CD8-positive, alpha-beta memory T cell (primary cell): ENCODE results near the gene GPHN. TPM values are rescaled to one million over a fixed set of nuclear protein-coding genes. Genes with fewer than 3 reads are reported as not detected.
A peak's percentile ranks its signal among the peaks of the same experiment; 100 is the strongest.

ENCODE experiments used
- CTCF ChIA-PET: fragments of 350-600 bp; sonication (Branson Sonifier 250); formaldehyde crosslinking; loops from one replicate; lab custom pipeline; 2021; ENCODE audit warnings: antibody characterized with exemption; lab: Charles Lee
- POLR2A ChIA-PET: fragments of 350-600 bp; sonication (Branson Sonifier 250); formaldehyde crosslinking; loops from one replicate; lab custom pipeline; 2021; ENCODE audit warnings: antibody characterized with exemption; lab: Charles Lee
- DNase-seq, 5 donors: peaks; one replicate each; pipeline versions ENCODE4 v3.0.0 to v3.0.0-alpha.2; 2020 to 2022; ENCODE audit warnings: mixed read lengths in 1 of 5
- H3K27ac ChIP-seq: one replicate; pipeline ENCODE4 v1.7.0; 2013; ENCODE audit warnings: low read depth, mild to moderate bottlenecking, low read length, moderate library complexity
- H3K27me3 ChIP-seq: 2 replicates; pipeline ENCODE4 v1.7.0; 2013; ENCODE audit warnings: low read length, mild to moderate bottlenecking; ENCODE audit not compliant: insufficient read depth, poor library complexity, severe bottlenecking
- H3K36me3 ChIP-seq: 2 replicates; pipeline ENCODE4 v1.7.0; 2013; ENCODE audit warnings: mild to moderate bottlenecking, low read length, moderate library complexity; ENCODE audit not compliant: insufficient read depth
- H3K4me1 ChIP-seq: 2 replicates; pipeline ENCODE4 v1.7.0; 2013; ENCODE audit warnings: mild to moderate bottlenecking, low read length, moderate library complexity; ENCODE audit not compliant: insufficient read depth
- H3K4me3 ChIP-seq: 2 replicates; pipeline ENCODE4 v1.7.0; 2013; ENCODE audit warnings: mild to moderate bottlenecking, low read length
- H3K9me3 ChIP-seq: 2 replicates; pipeline ENCODE4 v1.7.0; 2013; ENCODE audit warnings: mild to moderate bottlenecking, low read length
- H3K27ac Mint-ChIP-seq, 8 donors: one replicate each; pipeline ENCODE4 v1.8.0; 2020 to 2021; ENCODE audit warnings: mixed read lengths in 8 of 8, mild to moderate bottlenecking in 6 of 8, inconsistent platforms in 3 of 8, moderate library complexity in 3 of 8
- H3K27me3 Mint-ChIP-seq, 2 donors: one replicate each; pipeline ENCODE4 v1.8.0; 2020 to 2021; ENCODE audit warnings: mixed read lengths in 2 of 2, mild to moderate bottlenecking in 1 of 2, moderate library complexity in 1 of 2
- H3K36me3 Mint-ChIP-seq, 3 donors: one replicate each; pipeline ENCODE4 v1.8.0; 2020 to 2021; ENCODE audit warnings: mixed read lengths in 3 of 3, inconsistent platforms in 1 of 3, mild to moderate bottlenecking in 1 of 3
- H3K4me1 Mint-ChIP-seq, 3 donors: one replicate each; pipeline ENCODE4 v1.8.0; 2020 to 2021; ENCODE audit warnings: mixed read lengths in 3 of 3, inconsistent platforms in 1 of 3, mild to moderate bottlenecking in 1 of 3
- H3K4me3 Mint-ChIP-seq, 7 donors: one replicate each; pipeline ENCODE4 v1.8.0; 2020 to 2021; ENCODE audit warnings: mixed read lengths in 7 of 7, mild to moderate bottlenecking in 6 of 7, moderate library complexity in 4 of 7, inconsistent platforms in 2 of 7
- H3K9me3 Mint-ChIP-seq, 5 donors: one replicate each; pipeline ENCODE4 v1.8.0; 2020 to 2022; ENCODE audit warnings: mixed read lengths in 5 of 5, mild to moderate bottlenecking in 3 of 5, moderate library complexity in 2 of 5, inconsistent platforms in 1 of 5
- polyA plus RNA-seq: library from polyadenylated mRNA; unstranded; fragments of 300-500 nt; fragmentation: Illumina TruSeq; gene quantifications from one replicate; pipeline ENCODE4 v1.2.3, GENCODE V29; 2021
- total RNA-seq, 2 experiments: library from RNA; stranded (reverse); gene quantifications; one replicate each; pipeline ENCODE4 v1.2.3, GENCODE V29; 2021

The GPHN gene
- total and polyA plus RNA-seq, 3 experiments from 2014 or later, result 6.3 to 14.8 (median 12.1) TPM

DNA sequence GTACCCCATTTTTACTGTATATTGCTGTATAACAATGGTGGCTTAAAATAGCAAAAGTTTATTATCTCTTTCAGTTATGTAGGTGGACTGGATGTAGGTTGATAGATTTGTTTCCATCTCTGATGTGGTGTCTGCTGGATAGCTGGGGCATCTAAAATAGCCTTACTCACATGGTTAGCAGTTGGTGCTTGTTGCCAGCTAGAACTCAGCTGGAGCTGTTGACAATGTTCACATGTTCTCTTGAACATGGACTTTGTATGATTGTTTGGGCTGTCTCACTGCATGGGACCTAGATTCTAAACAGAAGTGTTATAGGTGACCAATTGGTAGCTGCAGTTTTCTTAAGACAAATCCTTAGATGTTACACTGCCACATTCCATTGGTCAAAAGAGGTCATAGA, 126.9 kb downstream of the GPHN start:
- peaks cover 0 to 5% (median 0%) of the 10 kb centered on the region in 3 donors for H3K4me1 Mint-ChIP-seq
- Histone ChIP-seq H3K36me3 (no peaks in the 10 kb centered on the region), H3K4me3 (no peak overlapping the region), H3K27ac (no peak overlapping the region), H3K27me3 (no peaks in the 10 kb centered on the region), H3K4me1 (no peaks in the 10 kb centered on the region), H3K9me3 (no peaks in the 10 kb centered on the region)
- ChIA-PET POLR2A (no interaction called here), CTCF (no interaction called here)
- no peak for DNase-seq
- H3K4me3 Mint-ChIP-seq, result no peak overlapping the region
- H3K9me3 Mint-ChIP-seq, result peaks cover 0 to 24% (median 1%) of the 10 kb centered on the region in 5 donors
- H3K27ac Mint-ChIP-seq, result peak overlapping the region in 1 of 8 donors; percentile 34
- peaks cover 0 to 20% (median 4%) of the 10 kb centered on the region in 3 donors for H3K36me3 Mint-ChIP-seq
- H3K27me3 Mint-ChIP-seq, result no peaks in the 10 kb centered on the region

GRCh38 chr14:66635435-66635834, 127.5 kb downstream of the GPHN start:
- POLR2A ChIA-PET, result no interaction called here
- CTCF ChIA-PET, result no interaction called here
- peaks cover 0 to 19% (median 4%) of the 10 kb centered on the region in 3 donors for H3K36me3 Mint-ChIP-seq
- H3K4me3 Mint-ChIP-seq, result no peak overlapping the region
- DNase-seq, result no peak
- Histone ChIP-seq H3K27ac (no peak overlapping the region), H3K4me1 (no peaks in the 10 kb centered on the region), H3K9me3 (no peaks in the 10 kb centered on the region), H3K36me3 (no peaks in the 10 kb centered on the region), H3K27me3 (no peaks in the 10 kb centered on the region), H3K4me3 (no peak overlapping the region)
- peaks cover 0 to 21% (median 0%) of the 10 kb centered on the region in 5 donors for H3K9me3 Mint-ChIP-seq
- peaks cover 0 to 5% (median 0%) of the 10 kb centered on the region in 3 donors for H3K4me1 Mint-ChIP-seq
- H3K27ac Mint-ChIP-seq, result peak overlapping the region in 1 of 8 donors; percentile 9
- H3K27me3 Mint-ChIP-seq, result no peaks in the 10 kb centered on the region

- peaks cover 0 to 5% (median 0%) of the 10 kb centered on the region in 3 donors for H3K4me1 Mint-ChIP-seq
- H3K27ac ChIP-seq, result no peak overlapping the region
These were observed 128.3 kb downstream of the GPHN start for GRCh38 chr14:66636240-66636639.

GRCh38 chr14:66638689-66639088, 130.7 kb downstream of the GPHN start:
- H3K4me3 ChIP-seq, result no peak overlapping the region
- POLR2A ChIA-PET, result no interaction called here

More at GRCh38 chr14:66636240-66636639, 128.3 kb downstream of the GPHN start:
- DNase-seq, result no peak
- Histone ChIP-seq H3K4me1 (no peaks in the 10 kb centered on the region), H3K36me3 (no peaks in the 10 kb centered on the region), H3K4me3 (no peak overlapping the region), H3K9me3 (no peaks in the 10 kb centered on the region), H3K27me3 (no peaks in the 10 kb centered on the region)
- Mint-ChIP-seq H3K27me3 (no peaks in the 10 kb centered on the region), H3K9me3 (peaks cover 0 to 17% (median 0%) of the 10 kb centered on the region in 5 donors), H3K27ac (no peak overlapping the region), H3K36me3 (peaks cover 0 to 19% (median 4%) of the 10 kb centered on the region in 3 donors), H3K4me3 (no peak overlapping the region)
- ChIA-PET POLR2A (no interaction called here), CTCF (no interaction called here)

DNA sequence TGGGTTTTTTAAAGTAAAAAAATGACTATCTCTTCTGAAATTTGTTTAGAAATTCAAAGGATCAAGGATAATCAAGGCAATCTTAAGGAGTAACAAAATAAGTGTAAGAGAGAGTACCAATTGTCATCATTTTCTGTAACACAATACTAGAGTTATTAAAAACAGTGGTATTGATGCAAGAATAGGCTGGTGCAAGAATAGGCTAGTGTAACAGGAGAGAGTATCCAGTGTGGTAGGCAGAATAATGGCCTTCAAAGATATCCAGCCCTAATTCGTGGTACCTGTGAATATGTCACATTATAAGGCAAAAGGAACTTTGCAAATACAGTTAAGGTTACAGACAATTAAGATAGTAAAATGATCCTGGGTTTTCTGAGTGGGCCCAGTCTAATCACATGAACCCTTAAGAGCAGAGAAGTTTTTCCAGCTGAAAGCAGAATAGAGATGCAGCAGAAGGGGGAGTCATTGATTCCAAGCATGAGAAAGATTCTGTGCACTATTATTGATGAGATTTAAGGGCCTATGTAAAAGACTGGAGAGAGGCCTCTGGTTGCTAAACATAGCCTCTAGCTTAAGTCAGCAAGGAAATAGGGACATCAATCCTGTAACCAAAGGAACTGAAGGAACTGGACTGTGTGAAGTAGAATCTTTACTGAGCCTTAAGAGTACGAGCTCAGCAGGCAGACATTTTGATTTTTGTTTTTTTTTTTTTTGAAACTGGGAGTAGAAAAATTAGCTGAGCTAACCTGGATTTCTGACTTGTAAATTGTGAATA, 134.1 kb downstream of the GPHN start:
- POLR2A ChIA-PET, result no interaction called here
- Mint-ChIP-seq H3K27me3 (no peaks in the 10 kb centered on the region), H3K4me1 (peaks cover 0 to 7% (median 3%) of the 10 kb centered on the region in 3 donors), H3K4me3 (no peak overlapping the region), H3K27ac (no peak overlapping the region), H3K9me3 (peaks cover 0 to 9% (median 0%) of the 10 kb centered on the region in 5 donors), H3K36me3 (peaks cover 0 to 14% (median 0%) of the 10 kb centered on the region in 3 donors)
- Histone ChIP-seq H3K27me3 (no peaks in the 10 kb centered on the region), H3K27ac (no peak overlapping the region), H3K4me3 (no peak overlapping the region), H3K36me3 (no peaks in the 10 kb centered on the region), H3K4me1 (no peaks in the 10 kb centered on the region), H3K9me3 (no peaks in the 10 kb centered on the region)
- DNase-seq, result no peak
- CTCF ChIA-PET, result no interaction called here

More at GRCh38 chr14:66638689-66639088, 130.7 kb downstream of the GPHN start:
- DNase-seq, result no peak
- no peaks in the 10 kb centered on the region for H3K4me1 ChIP-seq
- H3K36me3 ChIP-seq, result no peaks in the 10 kb centered on the region
- no peak overlapping the region for H3K27ac ChIP-seq
- peaks cover 0 to 11% (median 0%) of the 10 kb centered on the region in 5 donors for H3K9me3 Mint-ChIP-seq
- H3K9me3 ChIP-seq, result no peaks in the 10 kb centered on the region
- no peak overlapping the region for H3K4me3 Mint-ChIP-seq
- no peaks in the 10 kb centered on the region for H3K27me3 ChIP-seq
- H3K27me3 Mint-ChIP-seq, result no peaks in the 10 kb centered on the region
- H3K36me3 Mint-ChIP-seq, result peaks cover 0 to 9% (median 0%) of the 10 kb centered on the region in 3 donors
- CTCF ChIA-PET, result no interaction called here
- peaks cover 0 to 5% (median 0%) of the 10 kb centered on the region in 3 donors for H3K4me1 Mint-ChIP-seq
- no peak overlapping the region for H3K27ac Mint-ChIP-seq

DNA sequence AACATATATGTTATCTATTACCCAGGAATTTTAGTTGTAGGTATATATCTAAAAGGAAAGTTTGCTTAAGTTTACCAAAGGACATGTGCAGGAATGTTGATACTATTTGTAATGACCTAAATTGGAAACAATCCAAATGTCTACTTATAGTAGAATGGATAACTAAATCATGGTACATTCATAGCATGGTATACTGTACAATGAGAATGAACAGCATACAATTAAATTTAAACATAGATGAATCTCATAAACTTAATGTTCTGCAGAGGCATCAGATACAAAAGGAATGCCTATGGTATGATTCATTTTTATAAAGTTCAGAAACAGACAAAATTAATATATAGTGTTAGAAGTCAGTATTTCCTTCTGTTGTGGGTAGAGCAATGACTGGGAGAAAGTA, 135.4 kb downstream of the GPHN start:
- no peak for DNase-seq
- CTCF ChIA-PET, result no interaction called here
- no peaks in the 10 kb centered on the region for H3K27me3 ChIP-seq
- H3K9me3 Mint-ChIP-seq, result peaks cover 0 to 9% (median 0%) of the 10 kb centered on the region in 5 donors
- H3K4me3 Mint-ChIP-seq, result no peak overlapping the region
- no peaks in the 10 kb centered on the region for H3K4me1 ChIP-seq
- peaks cover 0 to 14% (median 0%) of the 10 kb centered on the region in 3 donors for H3K36me3 Mint-ChIP-seq
- H3K27ac ChIP-seq, result no peak overlapping the region
- H3K9me3 ChIP-seq, result no peaks in the 10 kb centered on the region
- no peaks in the 10 kb centered on the region for H3K36me3 ChIP-seq
- POLR2A ChIA-PET, result no interaction called here
- no peak overlapping the region for H3K4me3 ChIP-seq
- H3K27me3 Mint-ChIP-seq, result no peaks in the 10 kb centered on the region
- peaks cover 0 to 7% (median 3%) of the 10 kb centered on the region in 3 donors for H3K4me1 Mint-ChIP-seq
- H3K27ac Mint-ChIP-seq, result no peak overlapping the region

- H3K27me3 Mint-ChIP-seq, result no peaks in the 10 kb centered on the region
- H3K4me3 ChIP-seq, result no peak overlapping the region
- no peak overlapping the region for H3K27ac Mint-ChIP-seq
- H3K9me3 ChIP-seq, result no peaks in the 10 kb centered on the region
- no peak overlapping the region for H3K27ac ChIP-seq
- peaks cover 0 to 9% (median 0%) of the 10 kb centered on the region in 3 donors for H3K36me3 Mint-ChIP-seq
- no peak for DNase-seq
- no peaks in the 10 kb centered on the region for H3K36me3 ChIP-seq
- H3K4me1 ChIP-seq, result no peaks in the 10 kb centered on the region
- CTCF ChIA-PET, result no interaction called here
- POLR2A ChIA-PET, result no interaction called here
- H3K4me1 Mint-ChIP-seq, result peaks cover 9 to 18% (median 14%) of the 10 kb centered on the region in 3 donors
- peaks cover 0 to 9% (median 0%) of the 10 kb centered on the region in 5 donors for H3K9me3 Mint-ChIP-seq
- H3K4me3 Mint-ChIP-seq, result no peak overlapping the region
- H3K27me3 ChIP-seq, result no peaks in the 10 kb centered on the region
These were observed 137.8 kb downstream of the GPHN start for GRCh38 chr14:66645716-66646115.

- Histone ChIP-seq H3K36me3 (no peaks in the 10 kb centered on the region), H3K4me1 (no peaks in the 10 kb centered on the region), H3K27ac (no peak overlapping the region), H3K4me3 (no peak overlapping the region), H3K27me3 (no peaks in the 10 kb centered on the region), H3K9me3 (no peaks in the 10 kb centered on the region)
- Mint-ChIP-seq H3K27ac (no peak overlapping the region), H3K4me3 (no peak overlapping the region), H3K9me3 (peaks cover 0 to 13% (median 0%) of the 10 kb centered on the region in 5 donors), H3K4me1 (peaks cover 13 to 22% (median 14%) of the 10 kb centered on the region in 3 donors), H3K36me3 (peaks cover 0 to 16% (median 0%) of the 10 kb centered on the region in 3 donors), H3K27me3 (no peaks in the 10 kb centered on the region)
- ChIA-PET CTCF (no interaction called here), POLR2A (no interaction called here)
- DNase-seq, result no peak
These were observed 141.6 kb downstream of the GPHN start for GRCh38 chr14:66649498-66649897.
